Measurements from ENCODE around the gene VSIG4. TPM values are rescaled to one million over a fixed set of nuclear protein-coding genes. Genes with fewer than 3 reads are reported as not detected.

Gene VSIG4
- total RNA-seq, 1 experiment from 2014 or later: not detected

DNA sequence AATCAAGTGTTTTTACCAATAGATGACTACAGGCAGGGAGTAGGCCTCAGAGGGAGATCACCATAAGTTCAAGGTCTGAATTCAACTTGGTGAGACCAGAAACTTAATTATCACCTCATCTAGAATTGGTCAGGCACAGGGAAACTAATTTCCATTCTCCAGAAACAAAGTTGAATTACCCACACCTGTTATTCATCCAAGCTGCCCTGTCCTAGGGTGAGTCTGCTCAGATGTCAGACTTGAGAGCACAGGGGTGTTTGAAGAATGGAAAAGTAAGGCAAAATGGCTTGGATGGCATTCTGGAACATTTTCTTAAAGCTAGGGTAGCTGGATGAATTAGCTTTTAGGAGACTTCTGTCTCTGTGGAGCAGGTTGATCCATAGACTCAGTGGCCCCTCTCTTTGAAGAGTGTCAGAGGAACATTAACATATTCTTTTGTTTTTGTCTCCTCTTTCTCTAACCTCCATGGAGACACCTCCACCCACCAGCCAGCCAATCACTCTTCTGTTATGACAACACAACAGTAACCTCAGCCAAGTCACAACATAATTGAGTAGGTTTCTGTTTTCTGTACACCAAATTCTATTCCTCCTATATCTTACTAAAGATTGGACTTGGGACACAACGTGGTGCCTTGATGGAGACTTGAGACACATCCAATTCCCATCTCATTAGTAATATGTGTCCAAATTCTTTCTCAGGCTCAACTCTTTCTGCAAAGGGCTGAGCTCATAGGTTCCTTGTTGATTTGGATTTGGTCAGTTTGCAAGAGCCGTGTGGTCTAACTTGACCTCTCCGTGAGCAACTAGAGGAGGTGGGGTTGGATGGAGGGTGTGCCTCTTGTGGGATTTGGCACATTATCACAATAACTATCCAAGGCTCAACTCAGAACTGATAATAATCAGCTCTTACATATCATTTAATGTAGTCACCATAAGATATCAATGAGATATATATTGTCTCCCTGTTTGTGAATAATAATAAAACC is 45.1 kb downstream of the VSIG4 start:
- H3K27ac ChIP-seq (ENCODE audit: low read length): no peak overlapping the region
- no peaks in the 10 kb centered on the region for H3K4me1 ChIP-seq (ENCODE audit: insufficient read depth, low read length)
- no peaks in the 10 kb centered on the region for H3K9me2 ChIP-seq (replicated peaks; ENCODE audit: low read length)
- intact Hi-C loops (cut with micrococcal nuclease): no loop called here
- H3K9ac ChIP-seq (ENCODE audit: low read length): no peak overlapping the region
- H3K4me2 ChIP-seq (ENCODE audit: low read length): no peak overlapping the region
- no peaks in the 10 kb centered on the region for H3K36me3 ChIP-seq (ENCODE audit: low read depth, low read length)
- TF ChIP-seq EZH2 (IDR thresholded peaks at IDR 0.05; ENCODE audit: low read length, unreplicated experiment): no peak
- no peak for TF ChIP-seq CTCF (conservative IDR thresholded peaks at IDR 0.05; ENCODE audit: low read depth, low read length)
- no peak for TF ChIP-seq EZH2phosphoT487 (IDR thresholded peaks at IDR 0.05; ENCODE audit: borderline replicate concordance, low read length)
- no peaks in the 10 kb centered on the region for H3K79me2 ChIP-seq (ENCODE audit: low read length)
- BruUV-seq (replicated peaks): no TSS peak
- no peaks in the 10 kb centered on the region for H3F3A ChIP-seq (ENCODE audit: low read length, unreplicated experiment)
- ChIA-PET CTCF (interaction anchor here (0.5 kb wide), 1 partner anchor 412 kb away, joined by 3 read pairs; no protein-coding TSS in a partner anchor), POLR2A (ENCODE audit: unreplicated experiment) (no interaction called here)
- peaks cover 13% of the 10 kb centered on the region for H3K27me3 ChIP-seq (ENCODE audit: low read length)
- H2AFZ ChIP-seq (ENCODE audit: low read length): no peak overlapping the region
- ATAC-seq (no peak), DNase-seq (no peak)
- no peaks in the 10 kb centered on the region for H3K9me3 ChIP-seq (ENCODE audit: low read length)
- H4K20me1 ChIP-seq (ENCODE audit: low read length): no peaks in the 10 kb centered on the region
- H3K4me3 ChIP-seq (ENCODE audit: low read length): no peak overlapping the region

GRCh38 chrX:65993915-65994460 is 45.9 kb downstream of the VSIG4 start:
- H3K9ac ChIP-seq (ENCODE audit: low read length): no peak overlapping the region
- intact Hi-C loops (cut with micrococcal nuclease): no loop called here
- ChIA-PET CTCF (no interaction called here), POLR2A (ENCODE audit: unreplicated experiment) (no interaction called here)
- no peaks in the 10 kb centered on the region for H3K79me2 ChIP-seq (ENCODE audit: low read length)
- no peaks in the 10 kb centered on the region for H3K9me3 ChIP-seq (ENCODE audit: low read length)
- no peak overlapping the region for H3K4me3 ChIP-seq (ENCODE audit: low read length)
- no peaks in the 10 kb centered on the region for H3K9me2 ChIP-seq (replicated peaks; ENCODE audit: low read length)
- TF ChIP-seq CTCF (conservative IDR thresholded peaks at IDR 0.05; ENCODE audit: low read depth, low read length): no peak
- no peak for TF ChIP-seq EZH2 (IDR thresholded peaks at IDR 0.05; ENCODE audit: low read length, unreplicated experiment)
- no peak for TF ChIP-seq EZH2phosphoT487 (IDR thresholded peaks at IDR 0.05; ENCODE audit: borderline replicate concordance, low read length)
- no peaks in the 10 kb centered on the region for H3K36me3 ChIP-seq (ENCODE audit: low read depth, low read length)
- no peak overlapping the region for H3K4me2 ChIP-seq (ENCODE audit: low read length)
- H4K20me1 ChIP-seq (ENCODE audit: low read length): no peaks in the 10 kb centered on the region
- ATAC-seq (no peak), DNase-seq (no peak)
- H3F3A ChIP-seq (ENCODE audit: low read length, unreplicated experiment): no peaks in the 10 kb centered on the region
- peaks cover 13% of the 10 kb centered on the region for H3K27me3 ChIP-seq (ENCODE audit: low read length)
- no peak overlapping the region for H3K27ac ChIP-seq (ENCODE audit: low read length)
- no peak overlapping the region for H2AFZ ChIP-seq (ENCODE audit: low read length)
- no TSS peak for BruUV-seq (replicated peaks)
- H3K4me1 ChIP-seq (ENCODE audit: insufficient read depth, low read length): no peaks in the 10 kb centered on the region

- H3K27me3 ChIP-seq (ENCODE audit: low read length): peaks cover 13% of the 10 kb centered on the region
- no peaks in the 10 kb centered on the region for H3K79me2 ChIP-seq (ENCODE audit: low read length)
- H3K27ac ChIP-seq (ENCODE audit: low read length): no peak overlapping the region
- intact Hi-C loops (cut with micrococcal nuclease): no loop called here
- no peaks in the 10 kb centered on the region for H3F3A ChIP-seq (ENCODE audit: low read length, unreplicated experiment)
- no peaks in the 10 kb centered on the region for H3K36me3 ChIP-seq (ENCODE audit: low read depth, low read length)
- no peaks in the 10 kb centered on the region for H4K20me1 ChIP-seq (ENCODE audit: low read length)
- ChIA-PET CTCF (no interaction called here), POLR2A (ENCODE audit: unreplicated experiment) (no interaction called here)
- H2AFZ ChIP-seq (ENCODE audit: low read length): no peak overlapping the region
- BruUV-seq (replicated peaks): no TSS peak
- ATAC-seq (no peak), DNase-seq (no peak)
- H3K9ac ChIP-seq (ENCODE audit: low read length): no peak overlapping the region
- H3K4me2 ChIP-seq (ENCODE audit: low read length): no peak overlapping the region
- no peaks in the 10 kb centered on the region for H3K9me3 ChIP-seq (ENCODE audit: low read length)
- TF ChIP-seq EZH2phosphoT487 (IDR thresholded peaks at IDR 0.05; ENCODE audit: borderline replicate concordance, low read length): no peak
- TF ChIP-seq CTCF (conservative IDR thresholded peaks at IDR 0.05; ENCODE audit: low read depth, low read length): no peak
- TF ChIP-seq EZH2 (IDR thresholded peaks at IDR 0.05; ENCODE audit: low read length, unreplicated experiment): no peak
- H3K4me1 ChIP-seq (ENCODE audit: insufficient read depth, low read length): no peaks in the 10 kb centered on the region
- H3K9me2 ChIP-seq (replicated peaks; ENCODE audit: low read length): no peaks in the 10 kb centered on the region
- no peak overlapping the region for H3K4me3 ChIP-seq (ENCODE audit: low read length)
Observed at GRCh38 chrX:65993332-65993731, 46.5 kb downstream of the VSIG4 start.

Measured in PC-3 (cell line).